Motor neuron (in vitro differentiated cells): ENCODE data around the gene PIRT. TPM values are rescaled to one million over a fixed set of nuclear protein-coding genes. Genes with fewer than 3 reads are reported as not detected.

Source experiments
- ATAC-seq, 8 experiments: fragments of 200-7000 bp; cut with Tn5 transposase; replicated peaks in 6 of 8; 2 replicates each; pipeline ENCODE4 v1.8.0; 2021; ENCODE audit warnings: mild to moderate bottlenecking in 8 of 8, moderate library complexity in 8 of 8
- H3K27ac ChIP-seq, 2 donors: fragments of 250-450 bp; sonication (Bioruptor Pico); 2 replicates each; pipeline ENCODE4 v1.9.0; 2021; ENCODE audit warnings: antibody characterized with exemption in 2 of 2, mild to moderate bottlenecking in 2 of 2, moderate library complexity in 1 of 2
- H3K4me1 ChIP-seq, 2 donors: fragments of 250-450 bp; sonication (Bioruptor Pico); replicated peaks in 1 of 2; 2 replicates each; pipeline ENCODE4 v1.6.1; 2021; ENCODE audit warnings: antibody characterized with exemption in 2 of 2, mild to moderate bottlenecking in 2 of 2, moderate library complexity in 1 of 2
- H3K4me3 ChIP-seq, 5 donors: fragments of 250-450 bp; sonication (Bioruptor Pico); 2 replicates each; pipeline ENCODE4 v1.9.0; 2021; ENCODE audit warnings: antibody characterized with exemption in 5 of 5, mild to moderate bottlenecking in 5 of 5, moderate library complexity in 4 of 5
- WGBS, 10 experiments: fragments of 450-650 bp; shearing (Covaris generic); methylation state at CpG; one replicate each; pipeline ENCODE4 v1.0.0; 2022; 5-methylcytosine and 5-hydroxymethylcytosine counted together
- in situ Hi-C, 9 experiments: fragments of 400-800 bp; cut with MboI; loops; one replicate each; pipeline ENCODE4 v1.15.0; 2021; ENCODE audit warnings: low sequenced_read_pairs in 9 of 9, low pct_unique_long_range_greater_than_20kb in 2 of 9; ENCODE audit not compliant: unreplicated experiment in 9 of 9
- total RNA-seq, 8 experiments: library from RNA; unstranded; fragments of 300-600 nt; gene quantifications; 2 replicates each; pipeline versions ENCODE4 v1.2.3 to v1.2.4, GENCODE V29; 2022

Gene PIRT
- total RNA-seq, 8 experiments from 2014 or later = 0.17 to 28.4 (median 0.77) TPM

GRCh38 chr17:10844621-10845387 lies 6.9 kb upstream of the PIRT start:
- Histone ChIP-seq H3K4me1 (peaks cover 0 to 8% of the 10 kb centered on the region in 2 donors), H3K4me3 (peak overlapping the region; percentile 29 to 48 (median 39)), H3K27ac (no peak overlapping the region)
- in situ Hi-C loops = loop anchor here in 6 of 9 experiments (5.0 to 25.0 kb wide), 4 partner anchors 93 to 110 kb away; partner anchors contain the start of gene TMEM220 (in 4 of the 6)
- peak; percentile 79 to 97 (median 95) for ATAC-seq
- WGBS, 10 experiments = 0 to 31% (median 4%) methylated on average over 2 to 14 of the region's 28 CpGs; no CpG with 5 or more reads in 4 of the 10 experiments

GRCh38 chr17:10843811-10844210 lies 5.9 kb upstream of the PIRT start:
- in situ Hi-C loops = loop anchor here in 6 of 9 experiments (5.0 to 25.0 kb wide), 4 partner anchors 92 to 109 kb away; partner anchors contain the start of gene TMEM220 (in 4 of the 6)
- H3K27ac ChIP-seq = no peak overlapping the region
- H3K4me1 ChIP-seq = peaks cover 0 to 8% of the 10 kb centered on the region in 2 donors
- H3K4me3 ChIP-seq = no peak overlapping the region
- 0 to 100% (median 70%) methylated on average over 1 to 4 of the region's 7 CpGs; no CpG with 5 or more reads in 3 of the 10 experiments for WGBS, 10 experiments
- peak in 1 of 8 experiments; percentile 27 for ATAC-seq

GRCh38 chr17:10842658-10843057 lies 4.8 kb upstream of the PIRT start:
- H3K4me3 ChIP-seq = no peak overlapping the region
- no peak for ATAC-seq
- 6 to 67% (median 45%) methylated on average over 1 to 4 of the region's 4 CpGs; no CpG with 5 or more reads in 3 of the 10 experiments for WGBS, 10 experiments
- H3K27ac ChIP-seq = no peak overlapping the region
- peaks cover 0 to 11% of the 10 kb centered on the region in 2 donors for H3K4me1 ChIP-seq
- in situ Hi-C loops = loop anchor here in 6 of 9 experiments (5.0 to 25.0 kb wide), 4 partner anchors 90 to 108 kb away; partner anchors contain the start of gene TMEM220 (in 4 of the 6)

DNA sequence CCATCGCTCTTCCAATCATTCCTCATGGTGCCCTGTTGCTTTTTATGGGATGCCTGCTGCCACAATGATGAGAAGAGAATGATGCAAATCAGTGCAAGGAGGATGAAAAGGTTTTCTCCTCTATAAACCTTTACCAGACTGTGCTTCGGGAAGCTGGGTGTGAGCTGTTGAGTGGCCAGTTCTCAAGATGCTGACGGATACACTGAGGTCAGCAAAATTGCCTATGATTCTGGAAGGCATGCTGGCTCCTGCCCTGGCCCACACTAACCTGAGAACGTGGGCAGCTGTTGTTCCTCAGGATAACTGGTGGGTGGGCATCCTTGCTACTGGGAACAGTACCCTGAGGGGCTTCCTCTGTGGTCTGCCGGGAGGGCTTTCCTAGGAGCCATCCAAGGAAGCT lies 795 bp upstream of the PIRT start:
- in situ Hi-C loops = loop anchor here in 2 of 9 experiments (25.0 kb wide), 1 partner anchor 101 kb away; the partner anchor contains the start of gene TMEM220 (in 2 of the 2)
- Histone ChIP-seq H3K4me3 (no peak overlapping the region), H3K27ac (no peak overlapping the region), H3K4me1 (peaks cover 0 to 7% of the 10 kb centered on the region in 2 donors)
- WGBS, 10 experiments = 0 to 100% (median 63%) methylated on average over 1 to 5 of the region's 5 CpGs; no CpG with 5 or more reads in 5 of the 10 experiments
- peak in 1 of 8 experiments; percentile 12 for ATAC-seq

DNA sequence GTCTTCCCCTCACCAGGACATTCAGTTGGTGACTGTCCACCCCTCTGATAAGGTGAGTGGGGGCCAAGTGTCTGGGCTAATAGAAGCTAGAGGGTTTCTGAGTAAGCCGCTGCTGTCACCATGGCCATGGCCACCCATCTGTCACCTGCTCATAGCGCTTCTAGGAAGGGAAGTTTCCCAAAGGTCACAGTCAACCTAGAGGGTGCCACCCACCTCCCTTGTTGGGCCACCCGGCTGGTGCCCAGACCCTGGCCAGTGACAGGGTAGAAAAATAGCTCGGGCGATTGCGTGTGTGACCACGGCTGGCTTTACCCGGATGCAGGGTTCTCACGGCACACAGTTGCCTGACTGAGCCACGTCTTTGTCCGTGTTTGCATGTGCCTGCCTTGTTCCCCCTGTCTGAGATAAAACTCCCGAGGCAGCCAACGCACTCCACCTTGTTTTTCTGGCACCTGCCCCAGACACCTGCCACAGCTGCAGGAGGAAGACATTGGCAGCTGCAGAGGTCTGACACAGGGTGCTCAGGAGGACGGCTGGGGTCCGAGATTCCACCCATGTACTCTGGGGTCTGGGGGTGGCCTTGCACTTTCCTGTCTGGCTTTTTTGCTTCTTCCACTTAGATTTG lies 809 bp downstream of the PIRT start:
- ATAC-seq = no peak
- peaks cover 0 to 4% of the 10 kb centered on the region in 2 donors for H3K4me1 ChIP-seq
- in situ Hi-C loops = loop anchor here in 2 of 9 experiments (25.0 kb wide), 1 partner anchor 100 kb away; the partner anchor contains the start of gene TMEM220 (in 2 of the 2)
- WGBS, 10 experiments = 31 to 100% (median 90%) methylated on average over 1 to 6 of the region's 15 CpGs; no CpG with 5 or more reads in 3 of the 10 experiments
- no peak overlapping the region for H3K4me3 ChIP-seq
- H3K27ac ChIP-seq = no peak overlapping the region

DNA sequence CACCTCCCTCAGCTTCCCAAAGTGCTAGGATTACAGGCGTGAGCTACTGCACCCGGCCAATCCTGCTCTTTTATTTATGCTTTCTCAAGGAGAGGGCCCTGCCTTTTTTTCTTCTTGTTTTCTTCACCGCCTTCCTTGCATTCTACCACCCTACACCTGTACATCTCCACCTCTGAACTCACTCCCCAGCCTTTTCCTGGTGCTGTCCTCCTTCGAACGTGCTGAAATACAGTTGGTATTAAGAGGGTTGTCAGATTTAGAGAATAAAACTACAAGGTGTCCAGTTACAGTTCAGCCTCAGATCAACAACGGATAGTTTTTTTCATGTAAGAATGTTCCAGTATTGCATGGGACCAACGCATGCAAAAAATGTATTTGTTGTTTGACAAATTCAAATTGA lies 1.7 kb downstream of the PIRT start:
- Histone ChIP-seq H3K27ac (no peak overlapping the region), H3K4me1 (peaks cover 0 to 4% of the 10 kb centered on the region in 2 donors), H3K4me3 (no peak overlapping the region)
- no peak for ATAC-seq
- 23 to 91% (median 68%) methylated on average over 1 to 7 of the region's 7 CpGs; no CpG with 5 or more reads in 1 of the 10 experiments for WGBS, 10 experiments
- in situ Hi-C loops = loop anchor here in 2 of 9 experiments (25.0 kb wide), 1 partner anchor 99 kb away; the partner anchor contains the start of gene TMEM220 (in 2 of the 2)

GRCh38 chr17:10831696-10832095 lies 6.2 kb downstream of the PIRT start:
- in situ Hi-C loops = loop anchor here in 2 of 9 experiments (25.0 kb wide), 1 partner anchor 94 kb away; the partner anchor contains the start of gene TMEM220 (in 2 of the 2)
- WGBS, 10 experiments = 0 to 96% (median 67%) methylated on average over 1 to 4 of the region's 5 CpGs; no CpG with 5 or more reads in 4 of the 10 experiments
- Histone ChIP-seq H3K4me3 (no peak overlapping the region), H3K4me1 (no peaks in the 10 kb centered on the region), H3K27ac (no peak overlapping the region)
- peak in 3 of 8 experiments; percentile 51 to 76 (median 75) for ATAC-seq

- no peak for ATAC-seq
- in situ Hi-C loops = loop anchor here in 2 of 9 experiments (25.0 kb wide), 1 partner anchor 91 kb away; the partner anchor contains the start of gene TMEM220 (in 2 of the 2)
- Histone ChIP-seq H3K27ac (no peak overlapping the region), H3K4me3 (no peak overlapping the region), H3K4me1 (no peaks in the 10 kb centered on the region)
- WGBS, 10 experiments = 34 to 73% (median 43%) methylated on average over 1 to 5 of the region's 5 CpGs; no CpG with 5 or more reads in 4 of the 10 experiments
These were observed 9.9 kb downstream of the PIRT start for GRCh38 chr17:10827898-10828552.

DNA sequence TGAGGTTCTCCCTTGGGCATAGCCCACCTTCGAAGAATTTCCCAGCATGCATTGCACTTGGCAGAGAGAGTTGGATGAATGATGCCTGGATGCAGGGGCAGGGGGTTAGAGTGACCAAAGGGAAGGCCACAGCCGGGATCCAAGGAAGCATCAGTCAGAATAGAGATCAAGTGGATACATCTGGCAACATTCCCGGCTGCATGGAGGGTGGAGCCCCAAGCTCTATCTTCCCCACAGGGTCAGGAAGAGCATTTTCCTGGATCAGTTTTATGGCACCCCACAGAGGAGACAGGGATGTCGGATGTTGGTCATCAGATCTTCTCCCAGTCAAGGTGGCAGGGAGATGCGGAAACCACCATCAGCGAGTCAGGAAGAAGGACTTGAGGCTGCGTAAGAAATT lies 13.0 kb downstream of the PIRT start:
- no peak overlapping the region for H3K4me3 ChIP-seq
- in situ Hi-C loops = loop anchor here in 2 of 9 experiments (25.0 kb wide), 1 partner anchor 88 kb away; the partner anchor contains the start of gene TMEM220 (in 2 of the 2)

DNA sequence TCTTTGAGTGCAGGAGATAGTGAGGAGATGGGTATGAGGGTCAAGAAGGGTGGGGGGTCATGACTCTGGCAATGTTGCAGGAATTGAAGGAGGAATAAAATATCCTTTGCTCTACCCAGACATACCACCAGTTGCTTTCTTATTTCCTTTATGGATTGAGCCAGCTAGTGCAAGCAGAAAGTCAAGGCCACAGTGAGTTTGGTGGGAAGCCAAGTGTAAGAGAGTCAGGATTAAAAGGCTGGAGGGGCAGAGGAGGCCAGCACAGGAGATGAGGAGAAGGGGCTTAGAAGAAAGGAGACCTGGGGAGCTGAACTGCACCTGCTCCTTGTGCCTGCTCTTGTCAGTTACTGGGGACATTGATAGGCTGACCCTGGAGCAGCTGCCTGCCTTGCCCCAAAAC lies 16.1 kb downstream of the PIRT start:
- Histone ChIP-seq H3K27ac (no peak overlapping the region), H3K4me3 (no peak overlapping the region), H3K4me1 (peaks cover 0 to 8% of the 10 kb centered on the region in 2 donors)
- in situ Hi-C loops = no loop called here
- ATAC-seq = no peak

More for the DNA sequence above, 13.0 kb downstream of the PIRT start:
- H3K27ac ChIP-seq = no peak overlapping the region
- peaks cover 0 to 8% of the 10 kb centered on the region in 2 donors for H3K4me1 ChIP-seq
- WGBS, 10 experiments = 0 to 95% (median 60%) methylated on average over 1 to 5 of the region's 7 CpGs; no CpG with 5 or more reads in 1 of the 10 experiments
- ATAC-seq = peak in 2 of 8 experiments; percentile 60 to 67

- Histone ChIP-seq H3K4me1 (peaks cover 0 to 8% of the 10 kb centered on the region in 2 donors), H3K4me3 (no peak overlapping the region), H3K27ac (no peak overlapping the region)
- in situ Hi-C loops = no loop called here
- 0 to 50% (median 31%) methylated on average over 1 to 3 of the region's 4 CpGs; no CpG with 5 or more reads in 5 of the 10 experiments for WGBS, 10 experiments
- ATAC-seq = peak; percentile 31 to 80 (median 58)
These were observed 16.8 kb downstream of the PIRT start for GRCh38 chr17:10821054-10821453.

DNA sequence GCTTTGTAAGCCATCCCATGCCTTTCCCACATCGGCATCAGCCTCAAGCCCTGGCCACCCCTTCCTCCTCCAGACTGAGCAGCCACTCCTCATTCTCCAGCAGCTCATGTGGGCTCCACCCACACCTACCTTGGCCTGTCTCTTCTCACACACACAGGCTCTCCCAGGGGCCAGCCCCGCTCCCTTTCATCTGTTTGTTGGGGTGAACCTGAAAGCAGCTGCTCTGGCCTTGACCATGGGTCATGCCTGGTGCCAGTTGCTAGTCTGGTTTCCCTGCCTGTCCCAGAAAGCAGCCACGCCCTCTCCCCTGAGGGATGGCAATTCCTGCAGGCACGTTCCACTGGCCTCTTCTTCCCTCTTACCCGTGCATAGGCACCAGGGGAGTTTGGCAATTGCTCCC lies 22.6 kb downstream of the PIRT start:
- H3K4me3 ChIP-seq = no peak overlapping the region
- no peaks in the 10 kb centered on the region for H3K4me1 ChIP-seq
- H3K27ac ChIP-seq = no peak overlapping the region
- WGBS, 10 experiments = 20 to 91% (median 76%) methylated on average over 1 to 5 of the region's 5 CpGs; no CpG with 5 or more reads in 5 of the 10 experiments
- in situ Hi-C loops = no loop called here
- peak in 2 of 8 experiments; percentile 8 to 23 for ATAC-seq
